Testis (tissue), 3 donors: ENCODE data around the gene DIO3. TPM values are rescaled to one million over a fixed set of nuclear protein-coding genes. Genes with fewer than 3 reads are reported as not detected.
"Not testable (repeated sequence)": the region's sequence is repeated elsewhere in the genome, so short reads cannot be mapped to it uniquely, and the experiment has no call there.

Experiments
- DNase-seq: peaks from one replicate; pipeline ENCODE4 v3.0.0-alpha.2; 2019
- H3K27ac ChIP-seq, 2 donors: fragments of 200-600 bp; sonication (generic); one replicate each; pipeline ENCODE4 v1.5.1; 2019
- H3K27me3 ChIP-seq: fragments of 200-600 bp; sonication (generic); one replicate; pipeline ENCODE4 v1.5.1; 2019
- H3K36me3 ChIP-seq: fragments of 200-600 bp; sonication (generic); one replicate; pipeline ENCODE4 v1.5.1; 2017; ENCODE audit warnings: low read depth; ENCODE audit errors: missing control alignments
- H3K4me1 ChIP-seq: fragments of 200-600 bp; sonication (generic); one replicate; pipeline ENCODE4 v1.5.1; 2019
- H3K4me3 ChIP-seq, 2 donors: fragments of 200-600 bp; sonication (generic); one replicate each; pipeline ENCODE4 v1.5.1; 2017 to 2019
- H3K9me3 ChIP-seq: fragments of 200-600 bp; sonication (generic); one replicate; pipeline ENCODE4 v1.5.1; 2017
- POLR2A ChIP-seq: fragments of 450-650 bp; IDR thresholded peaks from one replicate; pipeline ENCODE4 v1.6.1; 2017; ENCODE audit warnings: antibody characterized with exemption, mild to moderate bottlenecking, moderate library complexity
- WGBS, 2 donors: methylation state at CpG; one replicate each; pipeline ENCODE4 v1.1.5; 2018; 5-methylcytosine and 5-hydroxymethylcytosine counted together
- intact Hi-C: fragments of 100-400 bp; cut with DNase I; formaldehyde crosslinking; loops from one replicate; pipeline ENCODE4 v1.15.1; 2023; ENCODE audit warnings: low total_unique reads
- polyA plus RNA-seq: library from polyadenylated mRNA; stranded (reverse); fragments of 350-450 nt; fragmentation: Illumina TruSeq; extraction: RNeasy Lipid Tissue Mini Kit (QIAGEN cat#74804); gene quantifications from one replicate; pipeline ENCODE4 v1.2.3, GENCODE V29; 2014; ENCODE audit warnings: low read depth, low replicate concordance; ENCODE audit not compliant: insufficient read depth
- total RNA-seq, 2 donors: library from RNA; depleted of rRNA; stranded (reverse); fragments of >200 nt; gene quantifications; one replicate each; pipeline ENCODE4 v1.2.3, GENCODE V29; 2016
- TF ChIP-seq, protein P1 (sequence below), 3 experiments: fragments of 450-650 bp in 2 of 3; fragments of 200-600 bp in 1 of 3; sonication (generic) in 1 of 3; IDR thresholded peaks; one replicate each; pipeline ENCODE4 v1.5.1; 2016 to 2019; ENCODE audit warnings: antibody characterized with exemption in 3 of 3, mild to moderate bottlenecking in 2 of 3, moderate library complexity in 1 of 3

Gene DIO3
- total and polyA plus RNA-seq, 3 donors from 2014 or later = 2.3 to 4.6 (median 2.4) TPM

DNA sequence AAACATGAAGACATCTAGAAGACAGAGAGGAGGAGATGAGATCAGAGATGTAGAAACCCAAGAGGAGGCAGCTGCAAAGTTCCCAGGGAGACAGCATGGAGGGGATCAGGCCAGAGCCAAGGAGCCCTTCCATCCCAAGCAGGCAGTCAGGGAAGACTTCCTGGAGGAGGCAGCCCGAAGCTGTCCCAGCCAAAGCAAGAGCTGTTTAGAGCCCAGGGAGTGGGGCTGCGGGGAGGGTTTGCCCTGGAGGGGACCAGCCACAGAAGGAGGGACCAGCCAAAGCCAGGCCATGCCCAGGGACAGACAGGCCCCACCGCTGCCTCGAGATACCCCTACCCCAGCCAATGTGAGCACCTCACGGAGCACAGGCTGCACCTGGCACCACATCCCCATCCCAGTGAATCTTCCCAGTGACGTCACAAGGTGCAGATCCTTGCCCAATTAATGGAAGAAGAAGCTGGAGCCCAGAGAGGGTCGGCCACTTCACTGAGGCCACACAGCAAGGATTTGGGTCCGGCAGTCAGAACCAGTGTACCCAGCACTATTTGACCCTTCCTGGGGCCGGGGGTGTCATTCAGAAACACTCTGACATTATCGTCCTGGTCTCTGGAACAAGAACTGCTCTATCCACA, 14.1 kb upstream of the DIO3 start:
- 87 to 92% methylated on average over 9 to 10 of the region's 10 CpGs for WGBS, 2 donors
- H3K27me3 ChIP-seq = no peaks in the 10 kb centered on the region
- TF ChIP-seq, protein P1, sequence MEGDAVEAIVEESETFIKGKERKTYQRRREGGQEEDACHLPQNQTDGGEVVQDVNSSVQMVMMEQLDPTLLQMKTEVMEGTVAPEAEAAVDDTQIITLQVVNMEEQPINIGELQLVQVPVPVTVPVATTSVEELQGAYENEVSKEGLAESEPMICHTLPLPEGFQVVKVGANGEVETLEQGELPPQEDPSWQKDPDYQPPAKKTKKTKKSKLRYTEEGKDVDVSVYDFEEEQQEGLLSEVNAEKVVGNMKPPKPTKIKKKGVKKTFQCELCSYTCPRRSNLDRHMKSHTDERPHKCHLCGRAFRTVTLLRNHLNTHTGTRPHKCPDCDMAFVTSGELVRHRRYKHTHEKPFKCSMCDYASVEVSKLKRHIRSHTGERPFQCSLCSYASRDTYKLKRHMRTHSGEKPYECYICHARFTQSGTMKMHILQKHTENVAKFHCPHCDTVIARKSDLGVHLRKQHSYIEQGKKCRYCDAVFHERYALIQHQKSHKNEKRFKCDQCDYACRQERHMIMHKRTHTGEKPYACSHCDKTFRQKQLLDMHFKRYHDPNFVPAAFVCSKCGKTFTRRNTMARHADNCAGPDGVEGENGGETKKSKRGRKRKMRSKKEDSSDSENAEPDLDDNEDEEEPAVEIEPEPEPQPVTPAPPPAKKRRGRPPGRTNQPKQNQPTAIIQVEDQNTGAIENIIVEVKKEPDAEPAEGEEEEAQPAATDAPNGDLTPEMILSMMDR (IDR thresholded peaks at IDR 0.05) = no peak
- no peak for TF ChIP-seq POLR2A
- intact Hi-C loops = no loop called here
- H3K27ac ChIP-seq = no peak overlapping the region
- no peaks in the 10 kb centered on the region for H3K9me3 ChIP-seq
- H3K4me3 ChIP-seq = no peak overlapping the region
- no peaks in the 10 kb centered on the region for H3K36me3 ChIP-seq
- H3K4me1 ChIP-seq = no peaks in the 10 kb centered on the region
- no peak for DNase-seq

DNA sequence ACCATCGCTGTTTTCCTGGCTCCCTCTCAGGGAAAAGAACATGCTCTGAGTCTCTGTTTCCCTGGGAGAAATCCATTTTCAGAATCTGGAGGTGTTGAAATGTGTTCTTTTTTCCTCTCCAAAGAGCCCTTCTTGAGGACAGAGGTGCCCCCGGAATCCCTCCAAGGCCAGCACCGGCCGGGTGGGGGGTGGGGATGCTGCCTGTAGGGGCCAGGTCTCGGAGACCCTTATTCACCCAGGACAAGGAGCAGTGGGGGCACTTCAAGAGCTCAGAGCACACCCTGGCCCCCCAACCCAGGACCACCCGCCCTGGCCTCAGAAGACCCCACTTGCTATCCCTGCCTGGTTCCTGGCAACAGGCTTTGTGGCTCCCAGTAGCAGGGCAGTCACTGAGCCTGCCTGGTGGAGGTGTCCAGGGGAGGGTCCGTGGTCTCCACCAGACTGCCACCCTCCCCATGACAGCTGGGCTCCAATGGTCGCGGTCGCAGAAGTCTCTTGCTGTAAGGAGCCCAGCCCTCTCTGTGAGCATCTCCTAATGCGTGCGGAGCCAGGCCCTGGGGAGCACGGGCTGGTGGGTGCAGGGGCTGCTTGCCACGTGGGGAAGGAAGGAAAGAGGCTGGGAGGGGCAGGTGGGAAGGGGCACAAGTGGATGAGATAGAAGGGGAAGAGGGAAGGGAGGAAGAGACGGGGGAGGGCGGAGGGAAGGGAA, 13.2 kb upstream of the DIO3 start:
- H3K36me3 ChIP-seq = no peaks in the 10 kb centered on the region
- H3K4me3 ChIP-seq = no peak overlapping the region
- intact Hi-C loops = no loop called here
- no peaks in the 10 kb centered on the region for H3K4me1 ChIP-seq
- no peaks in the 10 kb centered on the region for H3K27me3 ChIP-seq
- H3K9me3 ChIP-seq = no peaks in the 10 kb centered on the region
- TF ChIP-seq POLR2A = no peak
- TF ChIP-seq, protein P1 (IDR thresholded peaks at IDR 0.05) = no peak
- H3K27ac ChIP-seq = no peak overlapping the region
- no peak for DNase-seq
- WGBS, 2 donors = 79 to 80% methylated on average over 12 to 16 of the region's 16 CpGs

DNA sequence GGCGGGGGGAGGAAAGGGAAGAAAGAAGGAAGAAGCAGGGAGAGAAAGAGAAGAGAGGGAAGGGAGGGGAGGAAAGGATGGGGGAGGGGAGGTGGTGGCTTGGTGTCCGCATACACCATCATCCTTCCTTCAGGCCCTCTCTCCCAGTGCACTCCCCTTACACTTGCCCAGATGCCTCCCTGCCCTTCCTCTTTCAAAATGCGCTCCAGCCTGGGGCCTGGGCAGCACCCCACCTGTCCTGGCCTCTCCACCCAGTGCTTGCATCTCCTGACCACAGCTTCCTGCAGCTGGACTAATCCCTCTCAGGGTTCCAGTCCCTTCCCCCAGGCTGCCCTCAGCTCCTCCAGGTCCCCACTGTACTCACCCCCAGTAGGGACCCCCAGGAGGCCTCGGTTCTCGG, 12.6 kb upstream of the DIO3 start:
- no peaks in the 10 kb centered on the region for H3K27me3 ChIP-seq
- DNase-seq = no peak
- WGBS, 2 donors = 77 to 86% methylated on average over 3 to 5 of the region's 5 CpGs
- intact Hi-C loops = no loop called here
- no peaks in the 10 kb centered on the region for H3K36me3 ChIP-seq
- H3K9me3 ChIP-seq = no peaks in the 10 kb centered on the region
- H3K27ac ChIP-seq = no peak overlapping the region
- TF ChIP-seq POLR2A = no peak
- TF ChIP-seq, protein P1 (IDR thresholded peaks at IDR 0.05) = no peak
- no peak overlapping the region for H3K4me3 ChIP-seq
- no peaks in the 10 kb centered on the region for H3K4me1 ChIP-seq

DNA sequence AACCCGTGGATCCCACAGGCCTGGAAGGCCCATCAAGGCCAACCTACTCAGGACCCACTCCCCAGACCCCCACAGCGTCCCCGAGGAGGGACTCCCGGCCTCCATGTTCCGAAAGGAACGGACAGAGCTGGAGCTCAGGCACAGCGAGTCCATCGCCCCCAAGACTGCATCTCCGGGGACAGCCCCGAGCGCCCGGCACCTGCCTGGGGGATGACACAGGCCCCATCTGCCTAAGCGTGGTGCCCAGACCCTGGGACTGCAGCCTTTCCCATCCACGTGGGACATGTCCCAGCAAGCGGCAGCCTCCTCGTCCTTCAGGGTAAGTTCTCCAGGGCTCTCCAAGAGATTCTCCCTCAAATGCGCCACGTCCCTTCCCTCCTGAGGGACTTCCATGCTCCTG, 12.1 kb upstream of the DIO3 start:
- Histone ChIP-seq H3K27me3 (no peaks in the 10 kb centered on the region), H3K36me3 (no peaks in the 10 kb centered on the region), H3K4me3 (no peak overlapping the region), H3K9me3 (no peaks in the 10 kb centered on the region), H3K4me1 (no peaks in the 10 kb centered on the region), H3K27ac (no peak overlapping the region)
- no peak for DNase-seq
- 95 to 97% methylated on average over 12 to 18 of the region's 18 CpGs for WGBS, 2 donors
- intact Hi-C loops = no loop called here
- TF ChIP-seq, protein P1 (IDR thresholded peaks at IDR 0.05) = no peak
- TF ChIP-seq POLR2A = no peak

GRCh38 chr14:101550202-101550912, 10.9 kb upstream of the DIO3 start:
- H3K9me3 ChIP-seq, H3K36me3 ChIP-seq, intact Hi-C loops, H3K4me3 ChIP-seq, H3K27ac ChIP-seq, H3K27me3 ChIP-seq, H3K4me1 ChIP-seq, DNase-seq: not testable (repeated sequence)
- whole genome bisulfite sequencing, 2 donors = 80 to 95% methylated on average over 5 of the region's 5 CpGs
